Measurements from ENCODE around the gene SELENON. TPM values are rescaled to one million over a fixed set of nuclear protein-coding genes. Genes with fewer than 3 reads are reported as not detected.

SELENON gene
- polyA plus RNA-seq (2011; rRNA removed): 16.6 and 30.1 TPM in 2 replicates
- polyA plus RNA-seq (2012; cell fraction: cytosol; rRNA removed): 44.2 and 64.3 TPM in 2 replicates
- 53.8 and 61.9 TPM in 2 replicates for polyA plus RNA-seq (2012; cell fraction: nucleus; rRNA removed)
- 38.8 to 41.1 TPM (median 40.0 TPM) in 3 replicates for polyA plus RNA-seq (2017; fragmentation: RNase III; extraction: RNeasy Plus Mini Kit Qiagen cat#74134 plus additional on column Dnase treatment)
- polyA minus RNA-seq (2011; rRNA and poly(A)+ RNA removed): 23.3 and 36.5 TPM in 2 replicates

GRCh38 chr1:25799935-25800702 lies at the start of gene SELENON:
TSS of gene SELENON (plus strand) at chr1:25800193. CDS start at chr1:25800231, 38 bp downstream.
- Histone ChIP-seq H3K4me2 (peak within 1 kb of the TSS; percentile 97), H3K9me3 (no peaks in the 10 kb centered on the region), H3K27ac (peak within 1 kb of the TSS; percentile 91 to 98), H3K4me1 (peaks cover 14% of the 10 kb centered on the region; the same call in 2 of the 3 replicates), H3K4me3 (peak within 1 kb of the TSS; percentile 74)
- ChIA-PET CTCF (interaction anchor here (0.6 to 3.3 kb wide), 7 partner anchors 10 to 280 kb away, joined by 3 to 30 read pairs (median 5); no protein-coding TSS in a partner anchor), POLR2A (interaction anchor here (0.5 to 1.5 kb wide), 3 partner anchors 7 to 370 kb away, joined by 3 to 6 read pairs (median 5); no protein-coding TSS in a partner anchor)
- DNase-seq (ENCODE audit: low read depth in 1 of 2, low spot score in 1 of 2) (peak in 1 of 2 experiments; percentile 38), ATAC-seq (peak; percentile 52 to 66), FAIRE-seq (no peak)
- WGBS (ENCODE audit: missing lambda C conversion rate): no CpG with 5 or more reads among the region's 91 CpGs
- no peak for TF ChIP-seq BCL3 (IDR thresholded peaks at IDR 0.05)
- peak; percentile 30 for TF ChIP-seq POLR2A (IDR thresholded peaks at IDR 0.05; ENCODE audit: low read length)

- Histone ChIP-seq H3K4me3 (no peak overlapping the region), H3K4me2 (no peak overlapping the region), H3K4me1 (no peaks in the 10 kb centered on the region), H3K27ac (no peak overlapping the region), H3K9me3 (no peaks in the 10 kb centered on the region)
- ChIA-PET POLR2A (no interaction called here), CTCF (no interaction called here)
- 39% methylated on average over 6 of the region's 6 CpGs for WGBS (ENCODE audit: missing lambda C conversion rate)
- FAIRE-seq (no peak), ATAC-seq (no peak), DNase-seq (ENCODE audit: low read depth in 1 of 2, low spot score in 1 of 2) (no peak)
- TF ChIP-seq HEYL (CRISPR knock-in tag; IDR thresholded peaks at IDR 0.05) (no peak), RAD21 (conservative IDR thresholded peaks at IDR 0.05 in 1 of 2, IDR thresholded peaks at IDR 0.05 in 1 of 2) (no peak), HMGXB4 (CRISPR knock-in tag; IDR thresholded peaks at IDR 0.05; ENCODE audit: borderline replicate concordance) (no peak), FOXS1 (CRISPR knock-in tag; IDR thresholded peaks at IDR 0.05) (no peak), RNF2 (IDR thresholded peaks at IDR 0.05; ENCODE audit: borderline replicate concordance, low read depth) (no peak), TFCP2L1 (CRISPR knock-in tag; IDR thresholded peaks at IDR 0.05) (no peak), SMC3 (IDR thresholded peaks at IDR 0.05) (no peak), FOSB (CRISPR knock-in tag; IDR thresholded peaks at IDR 0.05) (no peak), ESRRA (IDR thresholded peaks at IDR 0.05; ENCODE audit: borderline replicate concordance, low read length) (no peak), HOXB13 (CRISPR knock-in tag; IDR thresholded peaks at IDR 0.05; ENCODE audit: low read depth) (no peak), EHF (CRISPR knock-in tag; IDR thresholded peaks at IDR 0.05) (no peak), FOSL2 (IDR thresholded peaks at IDR 0.05) (no peak), FOSL2 (CRISPR knock-in tag; IDR thresholded peaks at IDR 0.05) (no peak), ELK1 (IDR thresholded peaks at IDR 0.05; ENCODE audit: low read depth, low read length) (no peak), HOXA7 (CRISPR knock-in tag; IDR thresholded peaks at IDR 0.05) (no peak), EHMT2 (IDR thresholded peaks at IDR 0.05; ENCODE audit: low read depth) (no peak), NFE2L2 (conservative IDR thresholded peaks at IDR 0.05; ENCODE audit: low read length) (no peak), MAX (IDR thresholded peaks at IDR 0.05) (no peak), PBX3 (IDR thresholded peaks at IDR 0.05) (no peak)
Measured at GRCh38 chr1:25750923-25751605, 48.9 kb upstream of the SELENON start.
